HEK293 (cell line): Measurements from ENCODE around the gene DMD.

Experiments used
- CTCF ChIA-PET: fragments of 350-600 bp; formaldehyde crosslinking; extraction: SDS; loops from one replicate; lab custom pipeline; 2021; ENCODE audit warnings: antibody characterized with exemption; lab: Yijun Ruan, JAX
- POLR2A ChIA-PET: fragments of 300-600 bp; formaldehyde crosslinking; extraction: SDS; loops from one replicate; lab custom pipeline; 2020; ENCODE audit warnings: antibody characterized with exemption, inconsistent platforms; lab: Yijun Ruan, JAX
- H3K27ac ChIP-seq: fragments of 200-500 bp; sonication (Bioruptor generic); 2 replicates; pipeline ENCODE4 v1.5.1; 2014; ENCODE audit warnings: low read depth, low read length, control low read depth, inconsistent platforms; ENCODE audit errors: extremely low read depth
- H3K36me3 ChIP-seq, 2 experiments: fragments of 200-500 bp in 1 of 2; sonication (Bioruptor generic) in 1 of 2; 1 replicate in 1 of 2; 2 replicates in 1 of 2; pipeline ENCODE4 v1.5.1; 2014 to 2017; ENCODE audit warnings: inconsistent platforms in 2 of 2, low read length in 2 of 2; ENCODE audit not compliant: control insufficient read depth in 2 of 2, insufficient read depth in 1 of 2
- H3K4me1 ChIP-seq: fragments of 200-500 bp; sonication (Bioruptor generic); 2 replicates; pipeline ENCODE4 v1.5.1; 2014; ENCODE audit warnings: mild to moderate bottlenecking, low read length, inconsistent platforms; ENCODE audit not compliant: control insufficient read depth, insufficient read depth
- H3K4me3 ChIP-seq: 2 replicates; pipeline ENCODE4 v1.5.1; 2011; ENCODE audit warnings: low read depth, mild to moderate bottlenecking, control low read depth, low read length, moderate library complexity
- H3K9me3 ChIP-seq: fragments of 200-500 bp; sonication (Bioruptor generic); 2 replicates; pipeline ENCODE4 v1.5.1; 2014; ENCODE audit warnings: low read depth, low read length, inconsistent platforms; ENCODE audit not compliant: control insufficient read depth, insufficient read depth
- ATF2 ChIP-seq: fragments of 450-650 bp; formaldehyde crosslinking; IDR thresholded peaks from 2 replicates; pipeline ENCODE4 v1.5.1; 2016; ENCODE audit warnings: missing biosample characterization, missing genetic modification characterization, low read depth
- GLIS2 ChIP-seq: fragments of 450-650 bp; formaldehyde crosslinking; IDR thresholded peaks from 2 replicates; pipeline ENCODE4 v1.5.1; 2016; ENCODE audit warnings: missing biosample characterization, missing genetic modification characterization
- HIC1 ChIP-seq: fragments of 450-650 bp; formaldehyde crosslinking; IDR thresholded peaks from 2 replicates; pipeline ENCODE4 v1.5.1; 2016; ENCODE audit warnings: missing biosample characterization, missing genetic modification characterization
- HOXA7 ChIP-seq: sonication (generic); formaldehyde crosslinking; IDR thresholded peaks from 2 replicates; pipeline ENCODE4 v1.8.1; 2022; ENCODE audit warnings: missing genetic modification reagents, borderline replicate concordance
- MYNN ChIP-seq: fragments of 450-650 bp; formaldehyde crosslinking; IDR thresholded peaks from 2 replicates; pipeline ENCODE4 v1.5.1; 2016; ENCODE audit warnings: missing biosample characterization, missing genetic modification characterization, borderline replicate concordance
- OVOL3 ChIP-seq: fragments of 450-650 bp; formaldehyde crosslinking; IDR thresholded peaks from 2 replicates; pipeline ENCODE4 v1.5.1; 2016; ENCODE audit warnings: missing biosample characterization, missing genetic modification characterization
- PRDM1 ChIP-seq: fragments of 450-650 bp; formaldehyde crosslinking; IDR thresholded peaks from 2 replicates; pipeline ENCODE4; 2016; ENCODE audit warnings: missing biosample characterization, missing genetic modification characterization
- SP3 ChIP-seq: fragments of 450-650 bp; formaldehyde crosslinking; IDR thresholded peaks from 2 replicates; pipeline ENCODE4 v1.5.1; 2016; ENCODE audit warnings: missing biosample characterization, missing genetic modification characterization
- TCF7L2 ChIP-seq: IDR thresholded peaks from 2 replicates; pipeline ENCODE4 v1.6.1; 2011; ENCODE audit warnings: low read depth, mild to moderate bottlenecking, inconsistent platforms, low read length, moderate library complexity, borderline replicate concordance
- ZBTB17 ChIP-seq: fragments of 450-650 bp; formaldehyde crosslinking; IDR thresholded peaks from 2 replicates; pipeline ENCODE4 v1.5.1; 2016; ENCODE audit warnings: missing biosample characterization, missing genetic modification characterization
- ZBTB20 ChIP-seq: fragments of 450-650 bp; formaldehyde crosslinking; IDR thresholded peaks from 2 replicates; pipeline ENCODE4 v1.5.1; 2016; ENCODE audit warnings: missing biosample characterization, missing genetic modification characterization
- ZFP37 ChIP-seq: fragments of 450-650 bp; formaldehyde crosslinking; IDR thresholded peaks from 2 replicates; pipeline ENCODE4 v1.5.1; 2016; ENCODE audit warnings: missing biosample characterization, missing genetic modification characterization
- ZNF112 ChIP-seq: fragments of 450-650 bp; formaldehyde crosslinking; IDR thresholded peaks from 2 replicates; pipeline ENCODE4 v1.5.0; 2017; ENCODE audit warnings: missing biosample characterization, missing genetic modification characterization
- ZNF274 ChIP-seq, 2 experiments: fragments of 200-500 bp in 1 of 2; fragments of 450-650 bp in 1 of 2; sonication (Bioruptor generic) in 1 of 2; formaldehyde crosslinking in 1 of 2; IDR thresholded peaks; 2 replicates each; pipeline versions ENCODE4 v1.5.1 to v1.6.1; 2014 to 2016; ENCODE audit warnings: borderline replicate concordance in 1 of 2, inconsistent platforms in 1 of 2, low read length in 1 of 2, missing biosample characterization in 1 of 2, missing genetic modification characterization in 1 of 2
- ZNF302 ChIP-seq: fragments of 450-650 bp; formaldehyde crosslinking; IDR thresholded peaks from 2 replicates; pipeline ENCODE4 v1.5.1; 2016; ENCODE audit warnings: missing biosample characterization, missing genetic modification characterization, low read depth
- ZNF37A ChIP-seq: fragments of 450-650 bp; IDR thresholded peaks from 2 replicates; pipeline ENCODE4 v1.5.1; 2018; ENCODE audit warnings: missing biosample characterization, missing genetic modification characterization
- ZNF529 ChIP-seq: fragments of 450-650 bp; formaldehyde crosslinking; IDR thresholded peaks from 2 replicates; pipeline ENCODE4 v1.5.1; 2017; ENCODE audit warnings: missing genetic modification characterization, missing biosample characterization; ENCODE audit not compliant: insufficient replicate concordance
- ZNF560 ChIP-seq: fragments of 450-650 bp; formaldehyde crosslinking; IDR thresholded peaks from 2 replicates; pipeline ENCODE4 v1.5.1; 2017; ENCODE audit warnings: missing biosample characterization, missing genetic modification characterization, borderline replicate concordance
- ZNF596 ChIP-seq: fragments of 450-650 bp; IDR thresholded peaks from 2 replicates; pipeline ENCODE4 v1.5.0; 2018; ENCODE audit warnings: missing biosample characterization, mild to moderate bottlenecking, missing genetic modification characterization, moderate library complexity
- ZNF624 ChIP-seq: fragments of 450-650 bp; formaldehyde crosslinking; IDR thresholded peaks from 2 replicates; pipeline ENCODE4 v1.5.1; 2017; ENCODE audit warnings: missing biosample characterization, missing genetic modification characterization
- ZNF629 ChIP-seq: fragments of 450-650 bp; formaldehyde crosslinking; IDR thresholded peaks from 2 replicates; pipeline ENCODE4 v1.5.1; 2017; ENCODE audit warnings: missing biosample characterization, missing genetic modification characterization
- ZNF658 ChIP-seq: fragments of 450-650 bp; formaldehyde crosslinking; IDR thresholded peaks from 2 replicates; pipeline ENCODE4; 2016; ENCODE audit warnings: missing biosample characterization, missing genetic modification characterization

DMD gene

DNA sequence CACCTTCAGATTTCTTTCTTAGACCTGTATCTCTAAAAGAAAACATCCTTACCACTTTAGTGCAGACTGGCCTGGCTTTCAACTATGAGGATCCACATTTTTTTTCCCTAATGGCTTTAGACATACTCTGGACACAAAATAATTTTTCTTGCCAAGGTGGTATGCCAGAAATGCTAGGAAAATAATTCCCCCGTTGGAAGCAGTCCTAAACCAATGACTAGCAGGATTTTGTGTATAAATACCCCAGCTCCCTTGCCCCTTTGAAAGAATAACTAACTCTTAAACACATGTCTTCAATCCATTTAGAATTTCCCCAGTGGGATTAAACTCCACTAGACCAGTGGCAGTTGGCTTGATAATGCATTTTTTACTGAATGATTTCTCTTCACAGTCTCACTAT lies 1639.0 kb downstream of the DMD start:
- TF ChIP-seq ZNF37A (tag by site-specific recombination) (peak; percentile 75), HOXA7 (CRISPR knock-in tag) (no peak)
- Histone ChIP-seq H3K9me3 (no peaks in the 10 kb centered on the region), H3K4me3 (no peak overlapping the region), H3K4me1 (0 out of 2 replicates have a peak, but pooled peaks cover 3% of the 10 kb centered on the region), H3K36me3 (no peaks in the 10 kb centered on the region), H3K27ac (no peak overlapping the region)
- POLR2A ChIA-PET, result no interaction called here
- CTCF ChIA-PET, result no interaction called here

GRCh38 chrX:31570658-31571057 lies 1640.7 kb downstream of the DMD start:
- CTCF ChIA-PET, result interaction anchor here (0.6 to 0.7 kb wide), 2 partner anchors 84 to 731 kb away, joined by 3 to 5 read pairs; no protein-coding TSS in a partner anchor
- POLR2A ChIA-PET, result no interaction called here
- H3K9me3 ChIP-seq, result no peaks in the 10 kb centered on the region
- no peak overlapping the region for H3K4me3 ChIP-seq
- TF ChIP-seq ZNF624 (tag by site-specific recombination) (no peak), TCF7L2 (peak; percentile 75; the same call in 1 of the 2 replicates), GLIS2 (tag by site-specific recombination) (no peak), ZNF596 (no peak)
- no peak overlapping the region for H3K27ac ChIP-seq
- 0 out of 2 replicates have a peak, but pooled peaks cover 3% of the 10 kb centered on the region for H3K4me1 ChIP-seq
- no peaks in the 10 kb centered on the region for H3K36me3 ChIP-seq

DNA sequence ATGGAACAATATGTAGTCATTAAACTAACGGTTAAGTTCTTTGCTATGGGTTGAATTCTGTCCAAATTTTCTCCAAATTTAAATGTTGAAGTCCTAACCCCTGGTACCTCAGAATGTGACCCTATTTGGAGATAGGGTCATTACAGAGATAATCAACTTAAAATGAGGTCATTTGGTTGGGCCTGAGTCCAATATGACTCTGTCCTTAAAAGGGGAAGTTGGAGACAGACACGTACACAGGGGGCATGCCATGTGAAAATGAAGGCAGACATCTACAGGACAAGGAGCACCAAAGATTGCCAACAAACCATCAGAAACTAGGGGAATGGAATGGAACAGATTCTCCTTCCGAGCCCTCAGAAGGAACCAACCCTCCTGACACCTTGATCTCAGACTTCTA lies 1647.6 kb downstream of the DMD start:
- TF ChIP-seq ZNF658 (tag by site-specific recombination) (no peak), ZNF302 (tag by site-specific recombination) (no peak), PRDM1 (tag by site-specific recombination) (no peak), OVOL3 (no peak), HIC1 (tag by site-specific recombination) (no peak), ZBTB17 (no peak), ZNF274 (IDR thresholded peaks at IDR 0.05; ENCODE audit: low read length) (no peak), ZNF274 (tag by site-specific recombination; IDR thresholded peaks at IDR 0.05; ENCODE audit: borderline replicate concordance) (no peak), ATF2 (tag by site-specific recombination) (no peak), ZNF629 (no peak), ZFP37 (tag by site-specific recombination) (no peak), MYNN (tag by site-specific recombination) (no peak), ZNF112 (no peak), SP3 (tag by site-specific recombination) (no peak), ZNF560 (tag by site-specific recombination) (no peak), ZBTB20 (tag by site-specific recombination) (no peak), ZNF529 (tag by site-specific recombination) (no peak)
- Histone ChIP-seq H3K4me1 (no peaks in the 10 kb centered on the region), H3K4me3 (no peak overlapping the region), H3K36me3 (no peaks in the 10 kb centered on the region), H3K27ac (no peak overlapping the region), H3K9me3 (no peaks in the 10 kb centered on the region)
- ChIA-PET POLR2A (no interaction called here), CTCF (no interaction called here)
